NCI-H146 treated with DMSO at 0.1 percent for 48 hours (cell line): ENCODE data around the gene SPEN.

ENCODE experiments used
- DNase-seq: peaks from one replicate; lab custom pipeline; 2025; ENCODE audit not compliant: unreplicated experiment; lab: John Stamatoyannopoulos, UW

SPEN gene

DNA sequence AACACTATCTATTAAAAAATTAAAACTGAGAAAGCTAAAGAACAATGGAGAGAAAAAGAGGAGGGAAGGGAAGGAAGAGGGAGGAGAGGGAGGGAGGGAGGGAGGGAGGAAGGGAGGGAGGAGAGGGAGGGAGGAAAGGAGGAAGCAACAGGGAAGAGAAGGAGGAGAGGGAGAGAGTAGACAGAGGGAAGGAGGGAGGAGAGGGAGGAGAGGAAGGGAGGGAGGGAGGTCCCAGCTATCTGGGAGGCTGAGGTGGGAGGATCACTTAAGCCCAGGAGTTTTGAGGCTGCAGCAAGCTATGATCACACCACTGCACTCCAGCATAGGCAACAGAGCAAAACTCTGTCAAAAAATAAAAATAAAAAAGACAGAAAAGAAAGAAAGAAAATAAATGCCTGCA lies 111.9 kb downstream of the SPEN start:
- no peak for DNase-seq

- no peak for DNase-seq
These were observed 112.4 kb downstream of the SPEN start for GRCh38 chr1:15959827-15960446.

GRCh38 chr1:15960808-15961207 lies 113.3 kb downstream of the SPEN start:
- no peak for DNase-seq

- no peak for DNase-seq
These were observed 114.0 kb downstream of the SPEN start for GRCh38 chr1:15961492-15961891.

DNA sequence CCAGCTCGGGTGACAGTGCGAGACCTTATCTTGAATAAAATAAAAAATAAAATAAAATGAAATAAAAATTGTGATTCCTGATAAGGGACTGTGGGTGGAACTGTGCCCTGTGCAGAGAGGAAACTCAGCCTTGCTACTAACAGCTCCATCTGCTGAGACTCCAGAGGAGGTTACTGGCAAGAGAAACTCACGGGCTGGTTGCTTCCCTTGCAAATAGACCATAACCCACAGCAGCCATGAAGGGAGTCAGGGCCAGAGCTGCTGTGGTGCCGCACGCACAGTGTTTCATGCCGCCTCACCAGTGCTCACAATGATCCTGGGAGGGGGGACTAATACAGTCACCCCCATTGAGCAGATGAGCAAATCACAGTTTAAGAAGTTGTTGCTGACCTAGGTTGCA lies 114.7 kb downstream of the SPEN start:
- no peak for DNase-seq

DNA sequence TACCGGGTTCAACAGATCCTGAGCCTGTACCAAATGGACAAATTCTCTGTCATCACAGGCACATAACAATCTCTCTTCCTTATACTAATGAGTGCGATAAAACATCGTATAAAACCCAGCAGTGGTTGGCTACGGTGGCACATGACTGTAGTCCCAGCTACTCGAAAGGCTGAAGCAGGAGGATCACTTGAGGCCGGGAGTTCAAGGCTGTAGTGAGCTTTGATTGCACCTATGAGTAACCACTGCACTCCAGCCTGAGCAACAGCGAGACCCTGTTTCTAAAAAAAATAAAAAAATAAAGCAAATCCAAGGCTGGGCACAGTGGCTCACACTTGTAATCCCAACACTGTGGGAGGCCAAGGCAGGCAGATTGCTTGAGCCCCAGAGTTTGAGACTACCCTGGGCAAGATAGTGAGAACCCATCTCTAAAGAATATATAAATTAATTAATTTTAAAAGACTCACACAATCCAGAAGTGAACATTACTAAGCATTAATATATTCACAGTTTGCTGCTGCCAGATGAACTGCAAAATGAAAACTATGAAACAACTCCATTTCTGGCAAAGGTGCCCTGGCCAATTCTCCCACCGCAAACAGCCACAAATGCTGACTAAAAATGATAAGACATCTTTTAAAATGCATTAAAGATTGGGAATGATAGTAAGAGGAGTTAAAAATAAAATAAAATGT lies 115.3 kb downstream of the SPEN start:
- no peak for DNase-seq

DNA sequence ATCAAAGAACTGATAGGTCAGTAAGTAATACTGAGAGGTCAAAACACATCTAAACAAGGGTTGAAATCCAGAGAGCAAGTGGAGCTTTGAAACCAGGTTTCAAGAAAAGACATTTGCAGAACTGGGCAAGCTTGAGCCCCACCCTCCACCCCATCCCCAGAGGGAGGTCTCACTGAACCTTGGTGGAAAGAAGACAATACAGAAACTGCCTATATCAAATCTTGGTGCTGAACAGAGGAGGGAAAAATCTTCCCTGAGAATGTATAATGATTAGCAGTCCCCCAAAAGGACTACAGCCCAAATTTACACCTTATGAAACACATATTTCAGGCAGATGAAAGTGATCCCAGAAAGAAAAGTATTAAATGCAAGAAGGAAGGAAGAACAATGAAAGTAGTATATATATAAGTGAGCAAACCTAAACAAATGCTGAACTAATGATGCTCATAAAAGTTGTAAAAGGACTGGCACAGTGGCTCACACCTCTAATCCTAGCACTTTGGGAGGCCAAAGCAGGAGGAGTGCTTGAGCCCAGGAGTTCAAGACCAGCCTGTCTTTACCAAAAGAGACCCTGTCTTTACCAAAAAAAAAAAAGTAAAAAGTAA lies 116.0 kb downstream of the SPEN start:
- no peak for DNase-seq

DNA sequence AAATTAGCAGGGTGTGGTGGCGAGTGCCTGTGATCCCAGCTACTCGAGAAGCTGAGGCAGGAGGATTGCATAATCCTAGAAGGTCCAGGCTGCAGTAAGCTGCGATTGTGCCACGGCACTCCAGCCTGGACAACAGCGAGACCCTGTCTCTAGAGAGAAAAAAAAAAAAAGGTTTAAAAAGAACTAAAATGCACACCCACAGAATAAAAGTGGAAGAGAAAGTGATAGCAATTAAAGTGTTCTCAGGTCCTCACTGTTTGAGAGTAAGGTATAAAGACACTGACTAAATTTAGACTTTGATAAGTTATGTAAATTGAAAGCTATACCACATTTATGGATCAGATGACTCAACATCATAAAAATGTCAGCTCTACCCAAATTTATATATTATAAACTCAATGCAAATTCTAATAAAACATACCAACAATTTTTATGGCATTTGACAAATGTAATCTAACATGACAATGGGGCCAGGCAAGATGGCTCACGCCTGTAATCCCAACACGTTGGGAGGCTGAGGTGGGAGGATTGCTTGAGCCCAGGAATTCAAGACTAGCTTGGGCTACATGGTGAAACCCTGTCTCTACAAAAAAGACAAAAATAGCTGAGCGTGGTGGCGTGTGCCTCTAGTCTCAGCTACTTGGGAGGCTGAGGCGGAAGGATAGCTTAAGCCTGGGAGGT lies 116.6 kb downstream of the SPEN start:
- no peak for DNase-seq

- DNase-seq = no peak
These were observed 117.8 kb downstream of the SPEN start for GRCh38 chr1:15965228-15965767.

- no peak for DNase-seq
These were observed 118.8 kb downstream of the SPEN start for GRCh38 chr1:15966081-15966955.

DNA sequence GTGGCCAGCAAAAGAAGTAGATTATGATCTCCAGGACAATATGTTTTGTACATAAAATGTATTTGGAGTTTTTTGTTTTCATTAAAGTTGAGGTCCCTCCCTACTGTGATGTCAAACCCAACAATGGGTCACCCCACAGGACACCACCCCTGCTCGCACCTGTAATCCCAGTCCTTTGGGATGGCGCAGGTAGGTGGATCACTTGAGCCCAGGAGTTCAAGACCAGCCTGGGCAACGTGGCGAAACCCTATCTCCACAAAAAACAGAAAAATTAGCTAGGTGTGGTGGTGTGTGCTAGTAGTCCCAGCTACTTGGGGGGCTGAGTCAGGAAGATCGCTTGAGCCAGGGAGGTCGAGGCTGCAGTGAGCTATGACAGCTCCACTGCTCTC lies 119.4 kb downstream of the SPEN start:
- DNase-seq = no peak

DNA sequence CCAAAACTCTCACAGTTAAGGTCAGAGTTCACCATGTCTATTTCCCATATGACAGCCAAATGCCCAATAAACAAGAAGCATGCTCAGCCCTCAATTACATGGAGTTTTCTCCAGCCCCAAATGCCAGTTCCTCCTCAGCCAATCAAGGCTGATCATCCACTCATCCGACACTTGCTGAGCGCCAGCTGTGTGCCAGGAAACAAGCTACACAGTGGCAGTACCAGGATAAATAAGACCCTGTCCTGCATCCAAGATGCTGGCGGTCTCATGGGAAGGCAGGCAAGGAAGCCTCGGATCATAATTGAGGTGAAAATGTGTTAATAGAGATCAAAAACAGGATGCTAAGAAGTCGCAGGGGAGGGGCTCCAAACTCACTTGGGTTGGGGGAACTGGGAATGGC lies 120.7 kb downstream of the SPEN start:
- DNase-seq = no peak

DNA sequence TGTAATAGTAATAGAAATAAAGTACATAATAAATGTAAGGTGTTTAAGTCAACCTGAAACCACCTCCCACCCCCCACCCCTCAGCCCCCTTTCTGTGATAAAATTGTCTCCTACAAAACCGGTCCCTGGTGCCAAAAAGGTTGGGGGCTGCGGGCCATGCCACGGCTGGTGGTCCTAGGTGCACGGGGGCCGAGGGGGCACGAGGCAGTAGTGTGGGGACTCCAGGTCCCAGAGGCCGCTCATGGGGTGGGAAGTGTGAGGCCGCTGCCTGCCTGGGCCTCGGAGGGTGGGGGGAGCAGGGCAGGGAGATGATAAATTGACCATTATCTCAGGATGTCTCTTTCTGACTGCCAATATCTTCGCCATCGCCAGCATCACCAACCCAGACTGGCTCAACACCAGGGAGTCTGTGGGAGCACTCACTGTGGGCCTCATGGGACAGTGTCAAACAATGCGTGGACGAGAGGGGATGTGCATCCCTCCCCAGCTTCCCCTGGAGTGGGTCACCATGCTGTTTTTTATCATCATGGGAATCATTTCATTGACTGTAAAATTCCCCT lies 121.9 kb downstream of the SPEN start:
- no peak for DNase-seq

DNA sequence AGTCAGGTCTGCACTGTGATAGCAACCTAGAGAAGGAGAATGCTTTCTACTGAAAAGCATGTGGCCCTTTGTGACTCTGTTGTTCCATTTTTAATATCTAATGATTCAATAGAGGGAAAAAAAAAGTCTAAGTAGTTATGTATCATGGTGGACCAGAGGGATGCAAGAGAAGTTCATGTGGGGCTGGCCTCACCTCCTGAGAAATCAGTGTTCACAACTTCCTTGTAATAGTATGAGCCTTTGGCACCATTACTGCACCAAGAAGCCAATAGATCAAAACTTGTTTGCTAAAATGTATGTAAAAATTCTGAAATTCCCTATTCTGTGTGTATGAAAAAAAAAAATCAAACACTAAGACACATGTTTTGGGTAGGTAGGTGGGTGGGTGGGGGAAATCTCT lies 123.4 kb downstream of the SPEN start:
- no peak for DNase-seq

GRCh38 chr1:15972409-15972808 lies 124.9 kb downstream of the SPEN start:
- DNase-seq = no peak

DNA sequence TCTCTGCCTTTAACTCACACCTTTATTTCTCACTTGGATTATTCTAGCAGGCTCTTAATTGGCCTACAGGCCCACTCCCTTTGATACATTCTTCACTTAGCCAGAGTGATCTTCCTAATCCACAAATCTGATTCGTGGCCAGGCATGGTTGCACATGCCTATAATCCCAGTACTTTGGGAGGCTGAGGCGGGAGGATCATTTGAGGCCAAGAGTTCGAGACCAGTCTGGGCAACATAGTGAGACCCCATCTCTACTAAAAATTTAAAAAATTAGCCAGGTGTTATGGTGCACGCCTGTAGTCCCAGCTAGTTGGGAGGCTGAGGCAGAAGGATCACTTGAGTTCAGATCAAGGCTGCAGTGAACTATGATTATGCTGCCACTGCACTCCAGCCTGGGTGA lies 126.3 kb downstream of the SPEN start:
- DNase-seq = no peak

GRCh38 chr1:15974855-15975254 lies 127.3 kb downstream of the SPEN start:
- DNase-seq = no peak

DNA sequence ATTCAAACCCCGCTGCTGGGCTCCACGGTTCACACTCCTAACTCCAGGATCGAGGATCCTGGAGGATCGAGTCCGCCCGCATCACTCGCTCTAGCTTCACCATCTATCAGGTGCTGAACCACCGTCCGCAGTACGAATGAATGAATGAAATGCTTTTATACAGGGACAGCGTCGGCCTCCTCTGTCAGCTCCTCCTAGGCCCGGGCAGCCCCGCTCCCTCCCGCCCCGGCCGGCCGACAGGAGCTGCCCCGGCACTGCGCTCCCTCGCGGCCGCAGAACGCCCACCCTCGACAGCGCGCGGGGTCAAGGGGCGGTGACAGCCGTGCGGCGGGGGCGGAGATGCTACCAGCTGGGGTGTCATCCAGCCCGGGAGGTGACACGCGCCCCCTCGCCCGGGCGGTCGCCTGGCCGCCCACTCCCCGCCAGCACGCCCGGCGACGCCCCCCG lies 127.9 kb downstream of the SPEN start:
- no peak for DNase-seq

GRCh38 chr1:15975805-15976680 lies 128.5 kb downstream of the SPEN start, which contains the start of gene ZBTB17:
Gene ZBTB17 (minus strand): TSS chr1:15976101. CDS start chr1:15948495, 27,606 bp downstream.
- peak; percentile 75 for DNase-seq
